Muscle layer of duodenum (tissue), 2 donors: ENCODE data around the gene THRAP3.

Source experiments
- H3K27ac ChIP-seq: one replicate; pipeline ENCODE4 v1.7.0; 2013; ENCODE audit warnings: mild to moderate bottlenecking, low read length
- H3K27me3 ChIP-seq: one replicate; pipeline ENCODE4 v1.7.0; 2013; ENCODE audit warnings: low read depth, mild to moderate bottlenecking, control low read depth, low read length
- H3K36me3 ChIP-seq, 2 donors: one replicate each; pipeline ENCODE4 v1.7.0; 2013; ENCODE audit warnings: low read length in 2 of 2, control low read depth in 1 of 2, mild to moderate bottlenecking in 1 of 2; ENCODE audit not compliant: insufficient read depth in 2 of 2, control insufficient read depth in 1 of 2
- H3K4me1 ChIP-seq, 2 donors: one replicate each; pipeline ENCODE4 v1.7.0; 2013; ENCODE audit warnings: low read length in 2 of 2, mild to moderate bottlenecking in 2 of 2, control low read depth in 1 of 2, moderate library complexity in 1 of 2; ENCODE audit not compliant: insufficient read depth in 2 of 2, control insufficient read depth in 1 of 2
- H3K4me3 ChIP-seq, 2 donors: one replicate each; pipeline ENCODE4 v1.7.0; 2013; ENCODE audit warnings: low read length in 2 of 2, low read depth in 1 of 2, mild to moderate bottlenecking in 1 of 2
- H3K9me3 ChIP-seq, 2 donors: one replicate each; pipeline ENCODE4 v1.7.0; 2013; ENCODE audit warnings: low read length in 2 of 2, control low read depth in 1 of 2, mild to moderate bottlenecking in 1 of 2; ENCODE audit not compliant: control insufficient read depth in 1 of 2
- donor health status: healthy.

Gene THRAP3

DNA sequence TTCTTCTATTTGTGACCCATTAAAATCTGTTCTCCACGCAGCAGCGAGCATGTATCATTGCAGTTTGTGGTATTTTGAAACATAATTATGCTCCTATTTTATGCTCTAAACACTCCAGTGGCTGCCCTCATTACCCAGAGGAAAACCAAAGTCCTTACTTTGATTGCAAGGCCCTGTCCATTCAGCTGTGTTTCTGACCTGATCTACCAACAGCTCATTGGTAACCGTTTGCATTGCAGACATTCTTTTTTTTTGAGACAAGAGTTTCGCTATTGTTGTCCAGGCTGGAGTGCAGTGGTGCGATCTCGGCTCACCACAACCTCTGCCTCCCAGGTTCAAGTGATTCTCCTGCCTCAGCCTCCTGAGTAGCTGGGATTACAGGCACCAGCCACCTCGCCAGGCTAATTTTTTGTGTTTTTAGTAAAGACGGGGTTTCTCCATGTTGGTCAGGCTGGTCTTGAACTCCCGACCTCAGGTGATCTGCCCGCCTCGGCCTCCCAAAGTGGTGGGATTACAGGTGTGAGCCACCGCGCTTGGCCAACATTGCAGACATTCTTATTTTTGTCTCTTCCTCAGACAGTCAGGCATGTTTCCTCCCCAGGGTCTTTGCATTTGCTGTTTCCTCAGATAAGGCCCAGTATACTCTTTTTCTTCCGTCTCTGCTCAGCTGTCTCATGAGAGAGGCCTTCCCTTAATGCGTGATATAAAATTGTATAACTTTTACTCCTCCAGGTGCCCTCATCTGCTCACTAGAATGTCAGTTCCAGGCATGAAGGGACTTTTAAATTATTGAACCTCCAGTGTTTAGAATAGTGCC, 32.5 kb downstream of the THRAP3 start:
- Histone ChIP-seq H3K27me3 (no peaks in the 10 kb centered on the region), H3K27ac (no peak overlapping the region), H3K9me3 (no peaks in the 10 kb centered on the region), H3K36me3 (peaks cover 11 to 23% of the 10 kb centered on the region in 2 donors), H3K4me1 (peaks cover 0 to 34% of the 10 kb centered on the region in 2 donors), H3K4me3 (no peak overlapping the region)

DNA sequence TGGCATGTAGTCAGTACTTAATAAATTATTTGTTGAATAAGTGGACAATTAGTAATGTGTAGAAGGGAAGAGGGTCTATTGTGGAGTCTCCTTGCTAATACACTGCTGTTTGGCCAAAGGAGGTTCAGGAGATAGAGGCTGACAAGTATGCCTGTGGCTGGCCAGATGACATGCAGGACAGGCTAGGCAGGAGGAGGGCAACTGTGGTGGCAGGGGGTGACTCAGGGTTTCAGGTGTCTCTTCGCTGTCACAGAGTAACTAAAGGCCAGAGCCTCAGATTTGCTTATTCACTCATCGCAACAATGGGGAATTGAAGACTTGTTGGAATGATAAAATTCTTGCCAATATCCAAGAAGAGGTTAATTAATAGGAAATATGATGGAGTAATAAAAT, 33.1 kb downstream of the THRAP3 start:
- Histone ChIP-seq H3K27ac (no peak overlapping the region), H3K36me3 (peaks cover 11 to 23% of the 10 kb centered on the region in 2 donors), H3K4me1 (peaks cover 0 to 28% of the 10 kb centered on the region in 2 donors)

DNA sequence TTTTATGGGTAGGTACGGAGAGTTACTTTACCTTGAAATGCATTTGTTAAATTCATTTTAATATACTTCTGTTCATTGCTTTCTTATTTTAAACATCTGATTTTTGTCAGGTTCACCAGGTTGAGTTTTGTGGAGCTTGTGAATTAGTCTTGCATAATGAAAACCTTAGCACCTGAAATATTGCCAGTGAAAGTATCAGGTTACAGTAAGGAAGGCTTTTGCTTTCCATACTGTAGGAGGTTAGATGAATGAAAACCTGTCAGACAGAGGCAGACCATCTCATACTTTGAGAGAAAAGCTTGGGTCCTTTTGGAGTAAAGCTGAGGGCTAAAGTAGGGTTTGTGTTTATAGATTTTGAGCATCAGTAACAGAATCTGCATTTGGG, 34.7 kb downstream of the THRAP3 start:
- no peaks in the 10 kb centered on the region for H3K9me3 ChIP-seq
- H3K4me1 ChIP-seq = peaks cover 0 to 19% of the 10 kb centered on the region in 2 donors
- no peaks in the 10 kb centered on the region for H3K27me3 ChIP-seq
- no peak overlapping the region for H3K4me3 ChIP-seq
- peaks cover 11 to 24% of the 10 kb centered on the region in 2 donors for H3K36me3 ChIP-seq
- H3K27ac ChIP-seq = no peak overlapping the region

More for the DNA sequence above, 33.1 kb downstream of the THRAP3 start:
- no peaks in the 10 kb centered on the region for H3K9me3 ChIP-seq
- no peaks in the 10 kb centered on the region for H3K27me3 ChIP-seq
- no peak overlapping the region for H3K4me3 ChIP-seq

DNA sequence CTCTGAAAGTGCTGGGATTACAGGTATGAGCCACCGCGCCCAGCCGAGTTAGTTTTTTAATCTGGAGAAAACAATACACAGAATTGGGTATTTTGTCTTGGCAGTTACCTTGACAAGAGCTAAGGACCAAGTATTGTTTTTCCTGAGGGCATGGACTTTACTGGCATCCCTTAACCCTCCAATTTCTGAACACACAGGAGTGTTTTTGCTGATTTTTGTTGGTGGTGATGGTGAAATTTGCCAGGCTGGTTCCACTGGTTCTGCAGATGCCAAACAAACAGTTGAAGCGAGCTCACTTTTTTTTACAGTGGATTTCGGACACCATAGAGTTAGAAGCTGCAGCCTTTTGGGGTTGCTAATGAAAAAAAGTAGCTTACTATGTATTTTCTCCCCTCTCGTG, 44.7 kb downstream of the THRAP3 start:
- Histone ChIP-seq H3K27me3 (no peaks in the 10 kb centered on the region), H3K4me3 (no peak overlapping the region), H3K27ac (no peak overlapping the region), H3K9me3 (no peaks in the 10 kb centered on the region), H3K36me3 (peaks cover 8 to 11% of the 10 kb centered on the region in 2 donors), H3K4me1 (peaks cover 0 to 19% of the 10 kb centered on the region in 2 donors)

DNA sequence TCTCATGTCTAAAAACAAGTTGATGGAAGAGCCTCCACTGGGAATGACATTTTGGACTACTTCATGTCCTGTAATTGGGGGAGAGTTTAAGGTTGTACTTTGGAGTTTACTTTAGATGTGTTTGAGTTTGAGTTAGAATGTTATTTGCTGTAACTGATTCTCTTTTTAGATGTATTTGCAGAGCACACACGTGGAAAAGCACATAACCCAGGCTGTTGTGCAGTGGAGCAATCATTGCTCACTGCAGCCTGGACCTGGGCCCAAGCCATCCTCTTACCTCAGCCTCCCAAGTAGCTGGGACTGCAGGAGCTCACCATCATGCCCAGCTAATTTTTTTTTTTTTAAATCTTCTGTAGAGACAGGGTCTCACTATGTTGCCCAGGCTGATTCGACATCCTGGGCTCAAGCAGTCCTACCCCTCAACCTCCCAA, 45.2 kb downstream of the THRAP3 start:
- peaks cover 8% of the 10 kb centered on the region in 2 donors for H3K36me3 ChIP-seq
- H3K4me1 ChIP-seq = peaks cover 0 to 19% of the 10 kb centered on the region in 2 donors
- H3K9me3 ChIP-seq = no peaks in the 10 kb centered on the region
- H3K27ac ChIP-seq = no peak overlapping the region
- H3K4me3 ChIP-seq = no peak overlapping the region
- H3K27me3 ChIP-seq = no peaks in the 10 kb centered on the region

DNA sequence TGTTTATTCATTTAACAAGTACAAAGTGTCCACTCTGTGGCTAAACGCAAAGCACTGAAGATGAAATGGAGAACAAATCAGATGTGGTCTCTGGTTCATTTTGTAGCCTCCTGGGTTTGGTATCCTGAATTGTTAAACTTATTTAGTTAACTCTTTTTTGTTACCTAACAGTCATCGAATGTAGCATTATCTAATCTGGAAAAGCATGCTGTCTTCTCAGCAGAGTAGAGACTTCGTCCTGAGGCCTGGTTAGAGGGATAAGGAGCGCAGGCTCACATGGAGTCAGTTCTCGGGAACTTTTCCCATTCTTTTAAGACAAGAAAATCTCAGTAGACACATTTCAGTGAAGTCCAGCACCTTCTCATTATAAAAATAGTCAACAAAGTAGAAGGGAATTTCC, 48.8 kb downstream of the THRAP3 start:
- Histone ChIP-seq H3K4me3 (no peak overlapping the region), H3K4me1 (peaks cover 0 to 12% of the 10 kb centered on the region in 2 donors), H3K27ac (no peak overlapping the region), H3K9me3 (no peaks in the 10 kb centered on the region), H3K27me3 (no peaks in the 10 kb centered on the region), H3K36me3 (peaks cover 4 to 12% of the 10 kb centered on the region in 2 donors)

DNA sequence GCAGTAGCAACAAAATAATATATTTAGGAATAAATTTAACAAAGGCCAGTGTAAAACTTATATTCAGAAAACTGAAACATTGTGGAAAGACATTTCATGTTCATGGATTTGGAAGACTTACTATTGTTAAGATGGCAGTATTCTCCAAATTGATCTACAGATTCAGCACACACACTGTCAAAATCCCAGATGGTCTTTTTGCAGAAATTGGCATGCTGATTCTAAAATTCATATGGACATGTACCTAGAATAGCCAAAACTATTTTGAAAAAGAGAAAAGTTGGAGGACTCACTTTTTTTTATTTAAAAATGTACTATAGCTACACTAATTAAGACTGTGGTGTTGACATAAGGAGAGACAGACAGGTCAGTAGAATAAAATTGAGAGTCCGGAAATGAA, 50.0 kb downstream of the THRAP3 start:
- peaks cover 0 to 12% of the 10 kb centered on the region in 2 donors for H3K36me3 ChIP-seq
- peaks cover 3 to 11% of the 10 kb centered on the region in 2 donors for H3K4me1 ChIP-seq
- no peak overlapping the region for H3K4me3 ChIP-seq
- H3K27ac ChIP-seq = no peak overlapping the region
- H3K27me3 ChIP-seq = no peaks in the 10 kb centered on the region
- H3K9me3 ChIP-seq = no peaks in the 10 kb centered on the region

DNA sequence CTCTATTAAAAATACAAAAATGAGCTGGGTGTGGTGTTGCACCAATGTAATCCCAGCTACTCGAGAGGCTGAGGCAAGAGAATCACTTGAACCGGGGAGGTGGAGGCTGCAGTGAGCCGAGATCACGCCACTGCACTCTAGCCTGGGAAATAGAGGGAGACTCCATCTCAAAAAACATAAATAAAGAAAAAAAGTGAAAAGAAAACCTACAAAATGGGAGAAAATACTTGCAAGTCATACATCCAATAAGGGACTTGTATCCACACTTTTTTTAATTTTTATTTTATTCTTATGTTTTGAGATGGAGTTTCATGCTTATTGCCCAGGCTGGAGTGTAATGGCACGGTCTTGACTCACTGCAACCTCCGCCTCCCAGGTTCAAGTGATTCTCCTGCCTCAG, 52.4 kb downstream of the THRAP3 start:
- H3K4me1 ChIP-seq = peaks cover 3 to 25% of the 10 kb centered on the region in 2 donors
- peaks cover 0 to 4% of the 10 kb centered on the region in 2 donors for H3K36me3 ChIP-seq
- H3K27me3 ChIP-seq = no peaks in the 10 kb centered on the region
- no peaks in the 10 kb centered on the region for H3K9me3 ChIP-seq
- H3K27ac ChIP-seq = no peak overlapping the region
- H3K4me3 ChIP-seq = no peak overlapping the region

DNA sequence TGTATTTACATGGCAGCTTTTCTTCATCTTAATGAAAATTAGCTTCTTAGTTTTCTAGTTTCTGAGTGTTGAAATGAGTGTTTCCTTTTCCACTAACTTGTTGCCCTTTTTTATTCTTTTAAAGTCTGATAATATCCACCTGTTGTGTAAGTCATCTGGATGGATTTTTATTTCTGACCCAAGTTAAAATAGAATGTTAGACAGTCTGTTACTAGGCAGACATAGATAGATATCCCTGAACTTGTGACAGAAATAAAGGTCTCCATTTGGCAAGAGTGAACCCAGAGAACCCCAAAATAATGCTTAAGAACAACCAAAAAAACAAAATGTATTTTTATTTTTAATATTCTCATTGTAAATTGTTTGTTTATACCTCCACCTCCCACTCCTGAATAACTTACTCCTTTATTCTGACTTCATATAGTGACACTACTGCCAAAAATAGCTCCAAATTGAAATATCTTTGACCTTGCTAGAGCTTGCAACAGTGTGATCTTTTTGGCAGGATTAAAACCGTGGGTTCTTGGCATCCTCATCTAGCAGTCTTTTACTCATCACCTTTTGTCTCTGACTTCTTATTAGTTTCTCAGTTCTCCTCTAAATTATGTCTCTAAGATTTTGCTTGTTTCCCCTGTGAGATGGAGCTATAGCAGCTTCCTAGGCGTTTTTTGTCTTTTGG, 55.0 kb downstream of the THRAP3 start:
- H3K27ac ChIP-seq = peak overlapping the region; percentile 20
- peaks cover 3 to 38% of the 10 kb centered on the region in 2 donors for H3K4me1 ChIP-seq
- H3K9me3 ChIP-seq = no peaks in the 10 kb centered on the region
- peaks cover 12 to 17% of the 10 kb centered on the region in 2 donors for H3K36me3 ChIP-seq
- H3K4me3 ChIP-seq = no peak overlapping the region
- no peaks in the 10 kb centered on the region for H3K27me3 ChIP-seq

DNA sequence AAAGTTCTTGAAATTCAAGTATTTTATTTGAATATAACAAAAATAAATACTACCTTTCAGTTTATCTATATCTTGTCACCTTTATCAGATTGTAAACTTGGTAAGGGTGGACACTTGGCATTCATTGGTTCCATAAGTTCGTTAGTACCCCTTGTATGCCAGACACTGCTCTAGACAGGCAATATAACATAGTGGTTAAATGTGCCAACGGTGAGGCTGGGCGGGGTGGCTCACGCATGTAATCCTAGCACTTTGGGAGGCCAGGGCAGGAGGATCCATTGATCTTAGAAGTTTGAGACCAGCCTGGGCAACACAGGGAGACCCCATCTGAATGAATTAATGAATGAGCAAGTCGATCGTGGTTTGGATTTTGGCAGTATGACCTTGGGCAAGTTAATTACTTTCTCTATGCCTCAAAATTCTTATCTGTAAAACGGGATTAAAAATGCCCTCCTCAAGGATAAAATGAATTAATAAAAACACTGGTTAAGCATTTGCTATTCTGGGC, 55.6 kb downstream of the THRAP3 start:
- Histone ChIP-seq H3K9me3 (no peaks in the 10 kb centered on the region), H3K36me3 (peaks cover 17 to 18% of the 10 kb centered on the region in 2 donors), H3K4me3 (no peak overlapping the region), H3K27me3 (no peaks in the 10 kb centered on the region), H3K27ac (peak overlapping the region; percentile 3), H3K4me1 (peaks cover 3 to 44% of the 10 kb centered on the region in 2 donors)

DNA sequence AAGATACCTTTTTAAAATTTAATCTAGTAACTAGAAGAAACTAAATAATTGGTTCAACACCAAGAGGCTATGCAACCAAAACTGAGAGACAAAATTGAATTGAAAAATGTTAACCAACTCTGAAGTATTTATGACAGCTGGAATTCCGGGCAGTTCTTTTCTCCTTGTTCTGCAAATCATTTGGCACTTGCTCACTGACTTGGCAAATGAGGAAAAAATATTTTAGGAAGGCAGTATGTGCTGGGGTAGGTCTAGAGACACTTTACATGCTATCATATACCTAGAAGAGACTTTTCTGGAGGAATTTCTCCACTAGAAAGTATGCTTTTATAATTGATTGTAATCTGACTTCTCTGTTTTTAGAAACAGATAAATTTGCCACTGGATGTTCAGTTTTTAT, 59.8 kb downstream of the THRAP3 start:
- Histone ChIP-seq H3K36me3 (peaks cover 42 to 49% of the 10 kb centered on the region in 2 donors), H3K9me3 (no peaks in the 10 kb centered on the region), H3K27me3 (no peaks in the 10 kb centered on the region), H3K27ac (peak overlapping the region; percentile 16), H3K4me3 (no peak overlapping the region), H3K4me1 (peaks cover 1 to 56% of the 10 kb centered on the region in 2 donors)
